ENCODE measurements around the gene DSEL. TPM values are rescaled to one million over a fixed set of nuclear protein-coding genes. Genes with fewer than 3 reads are reported as not detected.

Gene DSEL
- total and polyA plus RNA-seq, 2 experiments from 2014 or later, result 0.54 to 1.2 TPM

DNA sequence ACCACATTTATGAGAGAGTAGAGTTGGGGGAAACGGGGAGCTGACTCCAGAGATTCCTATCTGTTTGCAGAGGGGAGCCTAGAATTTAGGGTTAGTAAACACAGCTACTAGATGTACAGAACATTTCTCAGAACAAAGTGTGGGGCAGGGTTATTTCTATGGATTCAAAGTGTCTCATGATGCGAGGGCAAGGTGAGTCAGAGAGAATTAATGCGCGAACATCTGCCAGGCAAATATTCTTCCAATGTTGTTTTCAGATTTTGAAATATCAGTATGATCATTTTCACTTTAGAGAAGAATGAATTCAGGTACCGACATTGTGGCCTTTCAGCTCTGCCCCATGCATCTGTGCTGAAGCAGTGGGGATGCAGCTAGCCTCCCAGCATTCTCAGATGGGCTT is 2.0 kb upstream of the DSEL start:
- no peak overlapping the region for H3K4me3 ChIP-seq
- H3K36me3 ChIP-seq, result no peaks in the 10 kb centered on the region
- no peak for DNase-seq (ENCODE audit: low read depth in 1 of 2, low spot score in 1 of 2)
- no peaks in the 10 kb centered on the region for H3K9me3 ChIP-seq (ENCODE audit: low read depth)
- H3K4me1 ChIP-seq (ENCODE audit: low read depth), result no peaks in the 10 kb centered on the region
- TF ChIP-seq, protein P1, sequence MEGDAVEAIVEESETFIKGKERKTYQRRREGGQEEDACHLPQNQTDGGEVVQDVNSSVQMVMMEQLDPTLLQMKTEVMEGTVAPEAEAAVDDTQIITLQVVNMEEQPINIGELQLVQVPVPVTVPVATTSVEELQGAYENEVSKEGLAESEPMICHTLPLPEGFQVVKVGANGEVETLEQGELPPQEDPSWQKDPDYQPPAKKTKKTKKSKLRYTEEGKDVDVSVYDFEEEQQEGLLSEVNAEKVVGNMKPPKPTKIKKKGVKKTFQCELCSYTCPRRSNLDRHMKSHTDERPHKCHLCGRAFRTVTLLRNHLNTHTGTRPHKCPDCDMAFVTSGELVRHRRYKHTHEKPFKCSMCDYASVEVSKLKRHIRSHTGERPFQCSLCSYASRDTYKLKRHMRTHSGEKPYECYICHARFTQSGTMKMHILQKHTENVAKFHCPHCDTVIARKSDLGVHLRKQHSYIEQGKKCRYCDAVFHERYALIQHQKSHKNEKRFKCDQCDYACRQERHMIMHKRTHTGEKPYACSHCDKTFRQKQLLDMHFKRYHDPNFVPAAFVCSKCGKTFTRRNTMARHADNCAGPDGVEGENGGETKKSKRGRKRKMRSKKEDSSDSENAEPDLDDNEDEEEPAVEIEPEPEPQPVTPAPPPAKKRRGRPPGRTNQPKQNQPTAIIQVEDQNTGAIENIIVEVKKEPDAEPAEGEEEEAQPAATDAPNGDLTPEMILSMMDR (IDR thresholded peaks at IDR 0.05; ENCODE audit: low read depth, low read length), result no peak
- H3K27me3 ChIP-seq, result no peaks in the 10 kb centered on the region
- H3K27ac ChIP-seq, result no peak overlapping the region

DNA sequence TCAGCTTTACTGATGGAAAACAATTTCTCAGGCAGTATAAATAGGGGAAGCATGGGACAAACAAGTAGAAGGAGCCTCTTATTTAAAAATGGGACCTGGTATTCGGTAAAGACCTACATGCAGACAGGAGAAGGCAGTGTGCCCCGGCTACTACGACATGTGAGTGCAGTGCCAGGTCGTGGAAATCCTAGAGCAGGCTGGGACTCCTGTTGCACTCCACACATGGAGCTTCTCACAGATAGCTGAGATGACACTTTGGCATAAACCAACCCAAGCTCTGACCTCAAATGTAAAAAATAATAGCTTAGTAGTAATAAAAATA is 885 bp upstream of the DSEL start:
- Histone ChIP-seq H3K27me3 (no peaks in the 10 kb centered on the region), H3K4me1 (ENCODE audit: low read depth) (no peaks in the 10 kb centered on the region), H3K4me3 (peak overlapping the region; percentile 69), H3K9me3 (ENCODE audit: low read depth) (no peaks in the 10 kb centered on the region), H3K36me3 (no peaks in the 10 kb centered on the region), H3K27ac (no peak overlapping the region)
- DNase-seq (ENCODE audit: low read depth in 1 of 2, low spot score in 1 of 2), result peak in 1 of 2 donors; percentile 11
- TF ChIP-seq, protein P1 (IDR thresholded peaks at IDR 0.05; ENCODE audit: low read depth, low read length), result no peak

DNA sequence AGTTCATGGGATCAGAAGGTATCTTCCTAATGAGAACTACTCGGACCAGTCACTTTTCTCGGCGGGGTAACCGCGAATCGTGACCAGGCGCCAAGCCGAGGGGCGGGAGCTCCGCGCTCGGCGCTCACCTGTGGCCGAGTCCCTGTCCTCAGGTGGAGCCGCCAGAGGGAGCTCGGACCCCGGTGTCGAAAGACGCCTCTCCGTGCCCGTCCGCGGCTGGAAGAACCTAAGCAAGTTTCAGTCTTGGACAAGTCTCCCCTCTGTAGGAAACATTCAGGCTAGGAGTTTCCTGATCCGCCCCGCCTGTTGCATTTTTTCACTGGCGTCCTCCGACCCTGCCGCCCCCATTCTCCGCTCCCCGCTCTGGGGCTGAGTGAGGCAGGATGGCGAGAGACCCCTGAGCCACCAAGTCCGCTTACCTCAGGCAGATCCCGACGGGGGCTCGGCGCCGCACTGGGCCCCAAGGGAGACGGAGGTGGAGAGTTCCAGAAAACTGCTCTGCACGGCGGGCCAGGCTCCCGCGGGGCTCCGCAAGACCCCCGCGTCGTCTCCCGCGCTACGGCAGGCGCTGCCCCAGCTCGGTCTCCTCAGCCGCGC is 480 bp downstream of the DSEL start:
- DNase-seq (ENCODE audit: low read depth in 1 of 2, low spot score in 1 of 2), result peak; percentile 89 to 91
- Histone ChIP-seq H3K27ac (peak overlapping the region; percentile 13), H3K36me3 (no peaks in the 10 kb centered on the region), H3K27me3 (no peaks in the 10 kb centered on the region), H3K4me1 (ENCODE audit: low read depth) (no peaks in the 10 kb centered on the region), H3K9me3 (ENCODE audit: low read depth) (no peaks in the 10 kb centered on the region), H3K4me3 (peak overlapping the region; percentile 69)
- TF ChIP-seq, protein P1 (IDR thresholded peaks at IDR 0.05; ENCODE audit: low read depth, low read length), result peak; percentile 81

DNA sequence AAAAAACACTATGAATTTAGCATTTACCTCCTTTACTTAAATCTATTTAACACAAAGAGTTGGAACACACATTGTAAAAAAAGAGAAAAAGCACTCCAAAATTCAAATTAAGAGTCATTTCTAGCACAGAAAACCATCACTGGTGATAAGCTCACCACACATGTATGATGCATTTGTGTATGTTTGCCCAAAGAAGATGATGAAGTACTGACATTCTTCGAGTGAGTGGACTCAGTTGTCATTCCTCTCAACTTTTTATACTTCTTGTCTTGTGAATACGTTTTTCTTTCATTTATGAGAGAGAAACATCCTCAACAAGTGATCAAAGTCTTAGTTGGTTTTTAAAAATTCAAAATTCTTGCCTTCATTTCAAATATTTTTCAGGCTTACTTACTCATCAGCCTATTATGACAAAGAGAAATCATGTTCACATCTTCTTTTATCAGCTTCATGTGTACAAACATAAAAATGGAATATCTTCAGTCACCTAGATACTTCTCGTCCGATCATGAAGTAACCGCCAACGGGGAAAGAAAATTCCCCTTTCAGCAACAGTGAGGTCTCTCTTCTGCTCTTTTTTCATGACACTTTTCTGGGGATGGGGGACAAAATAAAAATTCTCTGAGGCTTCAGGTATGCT is 1.5 kb downstream of the DSEL start:
- TF ChIP-seq, protein P1 (IDR thresholded peaks at IDR 0.05; ENCODE audit: low read depth, low read length), result no peak
- DNase-seq (ENCODE audit: low read depth in 1 of 2, low spot score in 1 of 2), result no peak

DNA sequence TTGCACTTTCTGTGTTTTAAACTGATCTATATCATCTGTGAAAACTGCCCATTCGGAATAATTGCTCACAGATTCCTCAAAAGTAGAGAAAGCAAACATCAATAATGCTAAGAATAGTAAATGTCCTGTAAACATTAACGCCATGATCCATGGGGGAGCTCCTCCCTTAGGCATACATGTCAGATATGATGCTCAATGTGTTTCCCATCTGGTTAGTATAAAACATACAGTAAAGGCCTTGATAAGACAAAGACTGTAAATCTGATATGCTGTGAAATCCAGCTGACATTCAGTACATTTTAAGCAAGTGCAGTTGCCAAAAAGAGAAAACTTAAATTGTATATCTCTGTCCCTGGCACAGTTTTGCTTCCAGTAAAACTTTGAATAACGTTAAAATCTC is 2.1 kb downstream of the DSEL start:
- Histone ChIP-seq H3K9me3 (ENCODE audit: low read depth) (no peaks in the 10 kb centered on the region), H3K36me3 (no peaks in the 10 kb centered on the region), H3K27me3 (no peaks in the 10 kb centered on the region), H3K4me3 (no peak overlapping the region), H3K4me1 (ENCODE audit: low read depth) (no peaks in the 10 kb centered on the region), H3K27ac (no peak overlapping the region)
- TF ChIP-seq, protein P1 (IDR thresholded peaks at IDR 0.05; ENCODE audit: low read depth, low read length), result no peak
- no peak for DNase-seq (ENCODE audit: low read depth in 1 of 2, low spot score in 1 of 2)

More for the DNA sequence above, 1.5 kb downstream of the DSEL start:
- peak overlapping the region; percentile 69 for H3K4me3 ChIP-seq
- H3K9me3 ChIP-seq (ENCODE audit: low read depth), result no peaks in the 10 kb centered on the region
- H3K27me3 ChIP-seq, result no peaks in the 10 kb centered on the region
- no peaks in the 10 kb centered on the region for H3K36me3 ChIP-seq
- H3K4me1 ChIP-seq (ENCODE audit: low read depth), result no peaks in the 10 kb centered on the region
- no peak overlapping the region for H3K27ac ChIP-seq

All from cardiac muscle cell (in vitro differentiated cells and primary cell).